Measurements from ENCODE around the gene KRT5.
"Not testable (repeated sequence)": the region's sequence is repeated elsewhere in the genome, so short reads cannot be mapped to it uniquely, and the experiment has no call there.

KRT5 gene

DNA sequence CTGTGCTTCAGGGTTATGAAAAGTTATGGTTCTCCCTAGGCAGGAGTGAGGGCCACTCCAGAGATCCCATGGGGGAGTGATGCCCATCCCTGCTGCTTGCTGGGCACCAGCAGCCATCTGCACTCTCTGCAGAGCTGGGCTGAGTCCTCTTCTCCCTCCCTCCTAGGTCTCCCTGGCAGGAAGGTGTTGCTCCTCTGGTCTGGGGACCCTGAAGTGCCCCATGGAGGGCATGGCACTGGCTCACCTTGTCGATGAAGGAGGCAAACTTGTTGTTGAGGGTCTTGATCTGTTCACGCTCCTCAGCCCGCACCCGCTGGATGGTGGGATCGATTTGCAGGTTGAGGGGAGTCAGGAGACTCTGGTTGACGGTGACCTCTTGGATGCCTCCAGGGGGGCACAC lies 27.8 kb downstream of the KRT5 start:
- DNase-seq: not testable (repeated sequence)

- not testable (repeated sequence) for DNase-seq
Observed at GRCh38 chr12:52491495-52491894, 28.7 kb downstream of the KRT5 start.

- no peak for DNase-seq
Observed at GRCh38 chr12:52488736-52489135, 31.5 kb downstream of the KRT5 start.

- DNase-seq: not testable (repeated sequence)
Observed at GRCh38 chr12:52487744-52488443, 32.3 kb downstream of the KRT5 start.

DNA sequence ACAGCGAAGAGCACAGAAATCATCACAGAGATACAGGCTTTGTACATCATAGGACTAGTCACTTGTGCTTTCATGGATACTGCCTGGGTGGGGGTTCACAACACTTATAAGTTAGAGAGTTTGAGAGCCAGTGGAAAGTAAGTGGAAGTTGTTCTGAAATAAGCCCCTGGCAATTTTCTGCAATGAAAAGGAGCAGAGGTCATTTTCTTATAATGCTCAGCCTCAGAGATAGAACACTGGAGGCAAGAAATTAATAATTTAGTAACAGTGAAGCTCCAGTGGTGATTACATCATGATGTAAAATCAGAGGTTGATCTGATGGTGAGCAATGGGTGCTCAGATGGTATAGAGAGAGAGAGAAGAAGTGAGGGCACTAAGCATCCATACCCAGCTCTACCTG lies 33.0 kb downstream of the KRT5 start:
- no peak for DNase-seq

- no peak for DNase-seq
Observed at GRCh38 chr12:52486166-52487105, 33.8 kb downstream of the KRT5 start.

- DNase-seq: no peak
Observed at GRCh38 chr12:52480073-52480472, 40.1 kb downstream of the KRT5 start.

DNA sequence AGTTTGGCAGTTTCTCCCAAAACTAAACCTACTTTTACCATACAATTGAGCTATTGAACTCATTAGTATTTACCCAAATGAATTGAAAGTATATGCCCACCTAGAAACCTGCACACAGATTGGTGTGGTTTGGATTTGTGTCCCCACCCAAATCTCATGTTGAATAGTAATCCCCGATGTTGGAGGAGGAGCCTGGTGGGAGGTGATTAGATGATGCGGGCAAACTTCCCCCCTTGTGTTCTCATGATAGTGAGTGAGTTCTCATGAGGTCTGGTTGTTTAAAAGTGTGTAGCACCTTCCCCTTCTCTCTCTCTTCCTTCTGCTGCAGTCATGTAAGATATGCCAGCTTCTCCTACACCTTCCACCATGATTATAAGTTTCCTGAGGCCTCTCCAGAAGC lies 42.5 kb downstream of the KRT5 start:
- DNase-seq: no peak

DNA sequence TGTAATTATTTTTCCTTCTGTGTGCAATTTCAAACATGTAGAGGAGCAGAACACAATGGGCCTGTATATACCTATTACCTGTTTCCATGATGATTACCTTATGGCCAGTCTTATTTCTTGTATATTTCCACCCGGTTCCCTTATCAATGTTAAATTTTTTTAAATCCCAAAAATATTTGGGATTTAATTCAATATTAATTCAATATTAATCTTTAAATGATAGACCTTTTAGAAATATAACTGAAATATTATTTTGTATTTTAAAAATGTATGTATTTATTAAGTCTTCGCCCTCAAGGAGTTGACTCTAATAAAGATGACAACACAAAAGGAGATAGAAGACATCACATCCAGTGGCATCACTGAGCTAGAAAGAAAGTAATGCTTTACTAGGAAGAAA lies 46.0 kb downstream of the KRT5 start:
- DNase-seq: no peak

DNA sequence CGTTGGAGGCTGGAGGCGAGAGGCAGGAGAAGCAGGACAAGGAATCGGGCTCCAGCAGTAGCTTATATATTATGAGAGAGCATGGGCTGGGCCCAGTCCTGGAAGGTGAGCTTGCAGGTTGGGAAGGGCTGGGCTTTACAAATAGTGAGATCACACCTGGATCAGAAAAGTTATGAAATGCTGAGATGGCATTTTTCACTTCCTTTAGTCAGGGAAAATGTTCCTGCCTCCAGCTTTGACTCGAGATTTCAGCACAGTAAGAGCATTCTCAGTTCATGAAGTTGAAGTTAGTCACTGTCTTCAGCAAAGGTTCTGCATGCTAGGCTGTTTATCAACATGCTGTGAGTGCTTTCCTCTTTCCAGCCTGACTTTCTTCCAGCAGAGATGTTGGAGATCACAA lies 46.4 kb downstream of the KRT5 start, which contains the start of gene KRT6C:
TSS of gene KRT6C (minus strand) at position 38 of the 400 bp plus-strand sequence. CDS start 68 bp downstream, outside the sequence.
- no peak for DNase-seq

DNA sequence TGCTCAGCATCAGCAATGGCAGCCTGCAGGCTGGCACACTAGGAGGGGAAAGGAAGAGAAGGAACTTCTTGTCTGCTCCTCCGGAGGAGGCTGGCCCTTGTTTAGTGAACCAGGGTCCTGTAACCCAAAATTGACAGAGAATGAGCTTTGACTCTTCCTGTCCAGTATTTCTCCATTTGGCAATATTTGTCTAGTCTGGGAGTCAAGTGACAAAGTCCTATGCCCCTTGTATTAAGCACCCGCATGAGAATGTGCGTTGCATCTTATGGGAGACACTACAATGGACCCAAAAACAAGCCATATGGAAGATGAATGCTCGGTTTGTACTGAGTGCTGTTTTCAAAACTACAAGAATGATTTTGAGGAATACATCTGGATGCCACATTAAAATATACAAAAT lies 50.3 kb downstream of the KRT5 start:
- no peak for DNase-seq

- no peak for DNase-seq
Observed at GRCh38 chr12:52464897-52465296, 55.3 kb downstream of the KRT5 start.

Data from Kasumi-1 (cell line).